Measurements from ENCODE around the gene CRABP2. TPM values are rescaled to one million over a fixed set of nuclear protein-coding genes. Genes with fewer than 3 reads are reported as not detected.
A peak's percentile ranks its signal among the peaks of the same experiment; 100 is the strongest.

The CRABP2 gene
- total RNA-seq, 3 donors from 2014 or later: 4.2 to 61.6 (median 28.2) TPM

DNA sequence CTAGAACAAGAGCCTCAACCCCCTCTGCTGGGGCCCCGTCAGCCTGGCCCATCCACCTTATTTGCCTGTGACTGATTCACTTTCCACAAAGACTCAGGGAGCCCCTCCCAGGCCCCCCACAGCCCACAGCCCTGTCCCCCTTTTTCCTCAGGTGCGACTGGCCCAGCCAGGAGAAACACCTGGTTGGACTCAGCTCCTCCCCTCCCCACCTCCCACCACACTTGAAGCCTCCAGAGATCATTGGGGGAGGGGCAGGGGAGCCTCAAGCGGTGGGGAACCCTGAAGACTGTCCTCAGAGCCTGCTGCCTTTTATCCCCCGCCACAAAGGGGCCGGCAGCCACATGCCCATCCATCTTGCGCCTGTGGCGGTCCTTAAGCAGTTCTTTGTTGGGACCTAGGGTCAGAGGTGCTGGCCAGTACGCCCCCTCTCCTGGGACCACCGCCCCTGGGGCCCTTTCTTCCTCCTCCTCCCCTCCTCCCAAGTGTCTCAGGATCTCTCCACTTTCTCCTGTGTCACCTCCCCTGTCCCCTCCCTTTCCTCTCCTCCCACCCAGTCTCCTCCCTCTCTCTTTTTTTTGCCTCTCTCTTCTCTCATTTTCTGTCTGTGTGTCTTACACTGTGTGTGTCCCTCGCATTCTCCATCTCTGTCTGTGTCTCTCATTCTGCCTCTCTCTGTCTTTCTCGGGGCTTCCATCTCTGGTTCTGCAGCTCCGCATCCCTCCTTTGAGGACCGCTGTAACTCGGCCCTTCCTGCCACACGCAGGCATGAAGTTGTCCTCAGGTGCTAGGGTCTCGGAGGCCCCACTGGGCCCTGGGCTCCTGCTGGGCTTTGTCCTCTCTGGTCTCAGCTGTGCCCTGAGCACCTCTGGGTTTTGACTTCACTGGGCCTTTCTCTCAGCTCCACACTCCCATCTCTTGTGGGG is 12.2 kb downstream of the CRABP2 start:
- Histone ChIP-seq H3K4me1 (peaks cover 21 to 43% of the 10 kb centered on the region in 2 donors), H3K36me3 (no peaks in the 10 kb centered on the region), H3K9me3 (no peaks in the 10 kb centered on the region), H3K4me3 (peak overlapping the region in 2 of 3 donors; percentile 9 to 32), H3K27me3 (no peaks in the 10 kb centered on the region), H3K27ac (peak overlapping the region; percentile 84 to 90)
- DNase-seq (ENCODE audit: low spot score in 2 of 2): peak; percentile 77 to 82
- intact Hi-C loops (cut with DNase I; ENCODE audit: low total_unique reads): no loop called here
- TF ChIP-seq, protein P1, sequence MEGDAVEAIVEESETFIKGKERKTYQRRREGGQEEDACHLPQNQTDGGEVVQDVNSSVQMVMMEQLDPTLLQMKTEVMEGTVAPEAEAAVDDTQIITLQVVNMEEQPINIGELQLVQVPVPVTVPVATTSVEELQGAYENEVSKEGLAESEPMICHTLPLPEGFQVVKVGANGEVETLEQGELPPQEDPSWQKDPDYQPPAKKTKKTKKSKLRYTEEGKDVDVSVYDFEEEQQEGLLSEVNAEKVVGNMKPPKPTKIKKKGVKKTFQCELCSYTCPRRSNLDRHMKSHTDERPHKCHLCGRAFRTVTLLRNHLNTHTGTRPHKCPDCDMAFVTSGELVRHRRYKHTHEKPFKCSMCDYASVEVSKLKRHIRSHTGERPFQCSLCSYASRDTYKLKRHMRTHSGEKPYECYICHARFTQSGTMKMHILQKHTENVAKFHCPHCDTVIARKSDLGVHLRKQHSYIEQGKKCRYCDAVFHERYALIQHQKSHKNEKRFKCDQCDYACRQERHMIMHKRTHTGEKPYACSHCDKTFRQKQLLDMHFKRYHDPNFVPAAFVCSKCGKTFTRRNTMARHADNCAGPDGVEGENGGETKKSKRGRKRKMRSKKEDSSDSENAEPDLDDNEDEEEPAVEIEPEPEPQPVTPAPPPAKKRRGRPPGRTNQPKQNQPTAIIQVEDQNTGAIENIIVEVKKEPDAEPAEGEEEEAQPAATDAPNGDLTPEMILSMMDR (IDR thresholded peaks at IDR 0.05): no peak
- TF ChIP-seq POLR2AphosphoS5 (IDR thresholded peaks at IDR 0.05): no peak
- no peak for TF ChIP-seq POLR2A (IDR thresholded peaks at IDR 0.05)

- DNase-seq (ENCODE audit: low spot score in 2 of 2): peak; percentile 56 to 78
- H3K27me3 ChIP-seq: no peaks in the 10 kb centered on the region
These were observed 12.9 kb downstream of the CRABP2 start for GRCh38 chr1:156692441-156692924.

GRCh38 chr1:156691665-156692440 is 13.5 kb downstream of the CRABP2 start:
- H3K36me3 ChIP-seq: no peaks in the 10 kb centered on the region
- no peaks in the 10 kb centered on the region for H3K9me3 ChIP-seq
- peaks cover 21 to 43% of the 10 kb centered on the region in 2 donors for H3K4me1 ChIP-seq
- peak overlapping the region in 2 of 3 donors; percentile 4 to 32 for H3K4me3 ChIP-seq
- H3K27me3 ChIP-seq: no peaks in the 10 kb centered on the region
- TF ChIP-seq POLR2A (IDR thresholded peaks at IDR 0.05) (no peak), POLR2AphosphoS5 (IDR thresholded peaks at IDR 0.05) (no peak)
- TF ChIP-seq, protein P1 (IDR thresholded peaks at IDR 0.05): no peak
- peak overlapping the region; percentile 84 to 90 for H3K27ac ChIP-seq
- no peak for DNase-seq (ENCODE audit: low spot score in 2 of 2)
- intact Hi-C loops (cut with DNase I; ENCODE audit: low total_unique reads): no loop called here

More at GRCh38 chr1:156692441-156692924, 12.9 kb downstream of the CRABP2 start:
- Histone ChIP-seq H3K4me1 (peaks cover 21 to 43% of the 10 kb centered on the region in 2 donors), H3K27ac (peak overlapping the region; percentile 84 to 90), H3K4me3 (peak overlapping the region in 2 of 3 donors; percentile 9 to 32), H3K36me3 (no peaks in the 10 kb centered on the region), H3K9me3 (no peaks in the 10 kb centered on the region)
- intact Hi-C loops (cut with DNase I; ENCODE audit: low total_unique reads): no loop called here
- TF ChIP-seq POLR2A (IDR thresholded peaks at IDR 0.05) (no peak), POLR2AphosphoS5 (IDR thresholded peaks at IDR 0.05) (no peak)
- TF ChIP-seq, protein P1 (IDR thresholded peaks at IDR 0.05): no peak

GRCh38 chr1:156691191-156691590 is 14.2 kb downstream of the CRABP2 start:
- peak overlapping the region; percentile 84 to 90 for H3K27ac ChIP-seq
- peaks cover 21 to 43% of the 10 kb centered on the region in 2 donors for H3K4me1 ChIP-seq
- intact Hi-C loops (cut with DNase I; ENCODE audit: low total_unique reads): no loop called here
- H3K9me3 ChIP-seq: no peaks in the 10 kb centered on the region
- H3K27me3 ChIP-seq: no peaks in the 10 kb centered on the region
- H3K36me3 ChIP-seq: no peaks in the 10 kb centered on the region
- TF ChIP-seq POLR2AphosphoS5 (IDR thresholded peaks at IDR 0.05): no peak
- TF ChIP-seq, protein P1 (IDR thresholded peaks at IDR 0.05): no peak
- no peak for TF ChIP-seq POLR2A (IDR thresholded peaks at IDR 0.05)
- DNase-seq (ENCODE audit: low spot score in 2 of 2): no peak
- no peak overlapping the region for H3K4me3 ChIP-seq
